Right lobe of liver (tissue), 6 donors: ENCODE measurements around the gene PDSS2. TPM values are rescaled to one million over a fixed set of nuclear protein-coding genes. Genes with fewer than 3 reads are reported as not detected.

ENCODE experiments used
- ATAC-seq, 4 donors: fragments of 200-7000 bp; cut with Tn5 transposase; one replicate each; pipeline ENCODE4 v1.9.1; 2020; ENCODE audit warnings: mild to moderate bottlenecking in 4 of 4, moderate library complexity in 4 of 4
- DNase-seq, 3 donors: peaks; one replicate each; pipeline ENCODE4 v3.0.0-alpha.2; 2020
- H3K27ac ChIP-seq, 3 donors: fragments of 200-600 bp; one replicate each; pipeline ENCODE4 v1.8.0; 2022
- H3K27me3 ChIP-seq, 2 donors: fragments of 200-600 bp; one replicate each; pipeline ENCODE4 v1.8.0; 2022
- H3K36me3 ChIP-seq, 4 donors: fragments of 200-600 bp; sonication (generic) in 1 of 4; one replicate each; pipeline versions ENCODE4 v1.5.1 to v1.8.0; 2017 to 2022; ENCODE audit warnings: control low read depth in 1 of 4
- H3K4me1 ChIP-seq, 4 donors: fragments of 200-600 bp; sonication (generic) in 1 of 4; one replicate each; pipeline versions ENCODE4 v1.5.1 to v1.8.0; 2017 to 2022; ENCODE audit warnings: control low read depth in 1 of 4
- H3K4me3 ChIP-seq, 3 donors: fragments of 200-600 bp; one replicate each; pipeline ENCODE4 v1.8.0; 2022
- H3K9me3 ChIP-seq, 4 donors: fragments of 200-600 bp; sonication (generic) in 1 of 4; one replicate each; pipeline versions ENCODE4 v1.5.1 to v1.8.0; 2017 to 2022; ENCODE audit warnings: control low read depth in 1 of 4
- CTCF ChIP-seq, 4 donors: fragments of 200-600 bp in 3 of 4; fragments of 450-650 bp in 1 of 4; IDR thresholded peaks; one replicate each; pipeline versions ENCODE4 v1.5.1 to v1.8.0; 2016 to 2022; ENCODE audit warnings: antibody characterized with exemption in 4 of 4, mild to moderate bottlenecking in 2 of 4
- POLR2A ChIP-seq: fragments of 450-650 bp; IDR thresholded peaks from one replicate; pipeline ENCODE4 v1.6.1; 2017; ENCODE audit warnings: antibody characterized with exemption, mild to moderate bottlenecking
- WGBS: methylation state at CpG from one replicate; pipeline ENCODE4 v1.1.6; 2018; ENCODE audit warnings: low coverage, low lambda C conversion rate; ENCODE audit not compliant: insufficient coverage; ENCODE audit errors: missing lambda C conversion rate; 5-methylcytosine and 5-hydroxymethylcytosine counted together
- intact Hi-C, 2 donors: fragments of 100-400 bp; cut with DNase I; formaldehyde crosslinking; loops; one replicate each; pipeline versions ENCODE4 v1.11.2 to v1.14.1; 2022
- long read RNA-seq: library from polyadenylated mRNA; unstranded; transcript quantifications from one replicate; pipeline ENCODE4 v2.0.0, GENCODE V29; 2019
- total RNA-seq, 6 experiments: library from RNA; depleted of rRNA in 2 of 6; stranded (reverse); fragments of >200 nt in 2 of 6; fragmentation: NEBNext Ultra II Directional in 3 of 6; extraction: Animal tissue kit (Norgen Biotek cat#: 25700) in 3 of 6; gene quantifications; one replicate each; pipeline versions ENCODE4 v1.1.0 to v1.2.4, GENCODE V29; 2016 to 2023
- donor health status: DM: no; HTN: yes; CAD: no.
- donor health status: DM: no; HTN: no; CAD: no.
- donor health status: DM: no; HTN: no; CAD: no.
- donor health status: DM: no; HTN: yes; CAD: no.
- donor health status: DM: no; HTN: yes; CAD: no.

The PDSS2 gene
- 10 to 100 TPM; 17.0 to 25.1 (median 19.0) TPM for total RNA-seq
- long read RNA-seq, partial matches to known transcripts = 0 of 3 reads
- long read RNA-seq, other reads (novel, unspliced or antisense) = 1 of 3 reads

GRCh38 chr6:107459283-107460082 is at the start of gene PDSS2:
Gene PDSS2, minus strand, starts transcription at chr6:107459564. Its CDS starts 279 bp downstream, at chr6:107459285.
- TF ChIP-seq CTCF (IDR thresholded peaks at IDR 0.05) (peak in 3 of 4 donors; percentile 34 to 45 (median 42)), POLR2A (peak; percentile 93)
- DNase-seq (peak; percentile 99 to 100 (median 99)), ATAC-seq (peak; percentile 98 to 99 (median 98))
- H3K36me3 ChIP-seq = no peaks in the 10 kb centered on the region
- peak within 1 kb of the TSS; percentile 76 to 83 (median 77) for H3K4me3 ChIP-seq
- peak within 1 kb of the TSS; percentile 79 to 96 (median 92) for H3K27ac ChIP-seq
- no peaks in the 10 kb centered on the region for H3K9me3 ChIP-seq
- H3K27me3 ChIP-seq = no peaks in the 10 kb centered on the region
- WGBS = 0% methylated on average over 12 of the region's 46 CpGs
- intact Hi-C loops = no loop called here
- H3K4me1 ChIP-seq = peaks cover 0 to 17% (median 7%) of the 10 kb centered on the region in 4 donors

- 50% methylated on average over 1 of the region's 1 CpG for WGBS
- no peaks in the 10 kb centered on the region for H3K27me3 ChIP-seq
- H3K4me1 ChIP-seq = no peaks in the 10 kb centered on the region
- TF ChIP-seq POLR2A (no peak), CTCF (IDR thresholded peaks at IDR 0.05) (no peak)
- H3K36me3 ChIP-seq = no peaks in the 10 kb centered on the region
- no peak for DNase-seq
- ATAC-seq = peak in 2 of 4 donors; percentile 43 to 85
- no peak overlapping the region for H3K4me3 ChIP-seq
- no peak overlapping the region for H3K27ac ChIP-seq
- intact Hi-C loops = no loop called here
- no peaks in the 10 kb centered on the region for H3K9me3 ChIP-seq
These were observed 46.8 kb upstream of the PDSS2 start for GRCh38 chr6:107506145-107506544.

- no peak for ATAC-seq
- TF ChIP-seq POLR2A = no peak
- no peak for TF ChIP-seq CTCF (IDR thresholded peaks at IDR 0.05)
- Histone ChIP-seq H3K27me3 (no peaks in the 10 kb centered on the region), H3K4me1 (no peaks in the 10 kb centered on the region), H3K36me3 (no peaks in the 10 kb centered on the region), H3K9me3 (no peaks in the 10 kb centered on the region), H3K4me3 (no peak overlapping the region), H3K27ac (no peak overlapping the region)
- 58% methylated on average over 4 of the region's 4 CpGs for WGBS
- intact Hi-C loops = no loop called here
- no peak for DNase-seq
These were observed 45.1 kb upstream of the PDSS2 start for GRCh38 chr6:107504270-107505026.

- ATAC-seq = no peak
- Histone ChIP-seq H3K9me3 (no peaks in the 10 kb centered on the region), H3K27ac (no peak overlapping the region), H3K36me3 (no peaks in the 10 kb centered on the region), H3K4me1 (no peaks in the 10 kb centered on the region), H3K27me3 (no peaks in the 10 kb centered on the region), H3K4me3 (no peak overlapping the region)
- no peak for DNase-seq
- intact Hi-C loops = no loop called here
- 95% methylated on average over 1 of the region's 1 CpG for WGBS
- TF ChIP-seq CTCF (IDR thresholded peaks at IDR 0.05) = no peak
- TF ChIP-seq POLR2A = no peak
These were observed 37.7 kb upstream of the PDSS2 start for GRCh38 chr6:107496892-107497684.
